Lower leg skin (tissue), 4 donors: ENCODE results near the gene OSBPL9. TPM values are rescaled to one million over a fixed set of nuclear protein-coding genes. Genes with fewer than 3 reads are reported as not detected.

Source experiments
- DNase-seq, 2 donors: peaks; one replicate each; pipeline ENCODE4 v3.0.0-alpha.2; 2019; ENCODE audit warnings: low spot score in 2 of 2
- H3K4me3 ChIP-seq: fragments of 200-600 bp; sonication (generic); 2 replicates; pipeline ENCODE4 v1.5.1; 2017; ENCODE audit warnings: mild to moderate bottlenecking, low read depth; ENCODE audit not compliant: poor library complexity, severe bottlenecking
- CTCF ChIP-seq, 3 donors: fragments of 450-650 bp; IDR thresholded peaks; one replicate each; pipeline ENCODE4 v1.5.1; 2016; ENCODE audit warnings: antibody characterized with exemption in 3 of 3, mild to moderate bottlenecking in 3 of 3, moderate library complexity in 2 of 3
- POLR2A ChIP-seq, 2 donors: fragments of 450-650 bp; IDR thresholded peaks; one replicate each; pipeline ENCODE4 v1.6.1; 2016 to 2017; ENCODE audit warnings: antibody characterized with exemption in 2 of 2, mild to moderate bottlenecking in 1 of 2, moderate library complexity in 1 of 2
- WGBS, 2 donors: methylation state at CpG; one replicate each; pipeline ENCODE4 v1.1.5; 2018; 5-methylcytosine and 5-hydroxymethylcytosine counted together
- intact Hi-C: fragments of 100-400 bp; cut with DNase I; formaldehyde crosslinking; loops from one replicate; pipeline ENCODE4 v1.15.0; 2023; ENCODE audit warnings: low total_unique reads
- total RNA-seq, 4 donors: library from RNA; depleted of rRNA; stranded (reverse); fragments of >200 nt; gene quantifications; one replicate each; pipeline ENCODE4 v1.1.0, GENCODE V29; 2016

OSBPL9 gene
- total RNA-seq, 4 donors from 2014 or later = 35.9 to 56.9 (median 46.9) TPM

DNA sequence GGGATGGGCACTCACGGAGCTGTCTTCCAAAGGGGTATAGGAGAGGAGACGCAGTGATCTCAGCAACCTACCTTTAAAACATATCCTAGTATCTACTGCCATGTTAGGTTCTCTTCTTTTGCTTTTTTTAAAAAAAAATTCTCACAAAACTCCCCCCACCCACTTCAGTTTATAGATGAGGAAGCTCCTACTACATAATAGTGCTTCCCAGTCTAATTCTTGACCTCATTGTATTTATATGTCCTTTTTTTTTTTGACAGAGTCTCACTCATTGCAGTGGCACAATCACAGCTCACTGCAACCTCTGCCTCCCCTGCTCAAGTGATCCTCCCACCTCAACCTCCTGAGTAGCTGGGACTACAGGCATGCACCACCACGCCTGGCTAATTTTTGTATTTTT, 99.9 kb downstream of the OSBPL9 start:
- TF ChIP-seq CTCF (IDR thresholded peaks at IDR 0.05) = no peak
- TF ChIP-seq POLR2A (IDR thresholded peaks at IDR 0.05) = no peak
- H3K4me3 ChIP-seq = no peak overlapping the region
- DNase-seq = no peak
- intact Hi-C loops = no loop called here
- 98% methylated on average over 3 of the region's 3 CpGs for WGBS, 2 donors

DNA sequence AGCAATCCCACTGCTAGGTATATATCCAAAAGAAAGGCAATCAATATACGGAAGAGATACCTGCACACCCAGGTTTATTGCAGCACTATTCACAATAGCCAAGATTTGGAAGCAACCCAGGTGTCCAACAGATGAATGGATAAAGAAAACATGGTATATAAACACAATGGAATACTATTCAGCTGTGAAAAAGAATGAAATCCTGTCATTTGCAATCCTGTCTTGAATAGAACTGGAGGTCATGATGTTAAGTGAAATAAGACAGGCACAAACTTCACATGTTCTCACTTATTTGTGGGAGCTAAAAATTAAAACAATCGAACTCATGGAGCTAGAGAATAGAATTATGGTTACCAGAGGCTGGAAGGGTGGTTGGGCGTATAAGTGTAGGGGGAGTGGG, 101.0 kb downstream of the OSBPL9 start:
- intact Hi-C loops = no loop called here

DNA sequence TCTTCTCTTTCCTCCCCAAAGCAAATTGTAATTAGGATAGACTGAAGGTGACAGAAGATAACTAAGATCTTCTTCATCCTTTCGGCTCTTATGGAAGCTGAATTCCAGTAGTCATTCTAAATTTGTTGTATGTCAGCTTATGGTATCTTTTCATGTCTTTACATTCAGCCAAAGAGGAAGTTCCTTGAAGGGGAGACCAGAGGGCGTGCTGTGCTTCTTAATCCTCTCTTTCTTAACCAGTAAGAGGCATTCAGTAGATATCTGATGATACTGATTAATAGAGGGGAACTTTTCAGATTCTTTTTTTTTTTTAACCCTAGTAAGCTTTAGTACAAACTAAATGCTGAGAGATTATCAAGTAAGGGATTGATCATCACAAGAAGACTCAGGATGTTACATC, 102.3 kb downstream of the OSBPL9 start:
- no peak for DNase-seq
- TF ChIP-seq CTCF (IDR thresholded peaks at IDR 0.05) (no peak), POLR2A (IDR thresholded peaks at IDR 0.05) (no peak)
- WGBS, 2 donors = 85 to 93% methylated on average over 2 of the region's 2 CpGs
- intact Hi-C loops = no loop called here
- H3K4me3 ChIP-seq = no peak overlapping the region

More for the DNA sequence above, 101.0 kb downstream of the OSBPL9 start:
- TF ChIP-seq CTCF (IDR thresholded peaks at IDR 0.05) = no peak
- no peak for TF ChIP-seq POLR2A (IDR thresholded peaks at IDR 0.05)
- 94 to 97% methylated on average over 3 of the region's 3 CpGs for WGBS, 2 donors
- H3K4me3 ChIP-seq = no peak overlapping the region
- DNase-seq = no peak

GRCh38 chr1:51724797-51725196, 107.9 kb downstream of the OSBPL9 start:
- 95 to 99% methylated on average over 4 of the region's 4 CpGs for WGBS, 2 donors
- intact Hi-C loops = no loop called here
- H3K4me3 ChIP-seq = no peak overlapping the region
- TF ChIP-seq POLR2A (IDR thresholded peaks at IDR 0.05) (no peak), CTCF (IDR thresholded peaks at IDR 0.05) (no peak)
- DNase-seq = no peak

- H3K4me3 ChIP-seq = no peak overlapping the region
- no peak for DNase-seq
- intact Hi-C loops = no loop called here
- TF ChIP-seq POLR2A (IDR thresholded peaks at IDR 0.05) (no peak), CTCF (IDR thresholded peaks at IDR 0.05) (no peak)
These were observed 109.2 kb downstream of the OSBPL9 start for GRCh38 chr1:51726051-51726450.

- TF ChIP-seq CTCF (IDR thresholded peaks at IDR 0.05) = no peak
- no peak for TF ChIP-seq POLR2A (IDR thresholded peaks at IDR 0.05)
- no peak overlapping the region for H3K4me3 ChIP-seq
- intact Hi-C loops = no loop called here
- WGBS, 2 donors = 80 to 83% methylated on average over 2 of the region's 2 CpGs
- DNase-seq = no peak
These were observed 109.8 kb downstream of the OSBPL9 start for GRCh38 chr1:51726544-51727225.
